HepG2 (cell line): Measurements from ENCODE around the gene CAPZA1. TPM values are rescaled to one million over a fixed set of nuclear protein-coding genes. Genes with fewer than 3 reads are reported as not detected.

Experiments used
- ASH2L ChIP-seq: fragments of 300-600, 200-600 bp; sonication (generic); IDR thresholded peaks from 2 replicates; pipeline ENCODE4 v1.7.0; 2017; ENCODE audit warnings: low read depth, mild to moderate bottlenecking, moderate library complexity, mixed read lengths, low read length; ENCODE audit not compliant: insufficient read length
- EZH2 ChIP-seq: conservative IDR thresholded peaks from 2 replicates; pipeline ENCODE4 v1.6.1; 2012; ENCODE audit warnings: mild to moderate bottlenecking, low read depth, low read length, moderate library complexity
- FOSL2 ChIP-seq: sonication (generic); formaldehyde crosslinking; IDR thresholded peaks from 2 replicates; pipeline ENCODE4 v1.4.0; 2020; ENCODE audit warnings: missing genetic modification reagents
- FOXP1 ChIP-seq, 2 experiments: fragments of 450-650 bp in 1 of 2; IDR thresholded peaks; 2 replicates each; pipeline ENCODE4 v1.6.1; 2017 to 2018; ENCODE audit warnings: antibody characterized with exemption in 1 of 2
- KDM2A ChIP-seq: sonication (generic); formaldehyde crosslinking; IDR thresholded peaks from 2 replicates; pipeline ENCODE4 v1.4.0; 2020; ENCODE audit warnings: low read depth, missing genetic modification reagents, borderline replicate concordance
- MYC ChIP-seq: sonication (generic); formaldehyde crosslinking; IDR thresholded peaks from 2 replicates; pipeline ENCODE4 v1.9.0; 2021; ENCODE audit warnings: missing genetic modification reagents, borderline replicate concordance
- PHF21A ChIP-seq: sonication (generic); formaldehyde crosslinking; IDR thresholded peaks from 2 replicates; pipeline ENCODE4 v1.5.0; 2020; ENCODE audit warnings: mild to moderate bottlenecking, missing genetic modification reagents
- REST ChIP-seq, 2 experiments: IDR thresholded peaks; 2 replicates each; pipeline ENCODE4 v1.6.1; 2011 to 2012; ENCODE audit warnings: low read length in 2 of 2, borderline replicate concordance in 1 of 2, low read depth in 1 of 2, mild to moderate bottlenecking in 1 of 2, moderate library complexity in 1 of 2
- SP5 ChIP-seq: IDR thresholded peaks from 2 replicates; pipeline ENCODE4 v1.6.1; 2016; ENCODE audit warnings: low read depth, borderline replicate concordance
- UBTF ChIP-seq: sonication (generic); formaldehyde crosslinking; IDR thresholded peaks from 2 replicates; pipeline ENCODE4 v1.4.0; 2020; ENCODE audit warnings: mild to moderate bottlenecking, missing genetic modification reagents
- ZNF687 ChIP-seq: sonication (generic); formaldehyde crosslinking; IDR thresholded peaks from 2 replicates; pipeline ENCODE4 v1.5.1; 2020; ENCODE audit warnings: mild to moderate bottlenecking, missing genetic modification reagents, moderate library complexity
- polyA plus RNA-seq, 8 experiments: library from polyadenylated mRNA; depleted of rRNA in 3 of 8; stranded (reverse) in 7 of 8; unstranded in 1 of 8; fragments of >200 nt; fragmentation: Illumina TruSeq in 4 of 8; extraction: Trizol in 4 of 8; gene quantifications; 2 replicates each; pipeline versions ENCODE4 v1.2.1 to v1.2.3, GENCODE V29; 2011 to 2016; ENCODE audit warnings: low read depth in 4 of 8, missing spikeins in 1 of 8, mixed read lengths in 1 of 8; ENCODE audit not compliant: insufficient read depth in 1 of 8
- total RNA-seq, 5 experiments: library from RNA; depleted of rRNA; stranded (reverse); fragments of >200 nt; fragmentation: Illumina TruSeq; extraction: Trizol; gene quantifications; 2 replicates each; pipeline ENCODE4 v1.2.3, GENCODE V29; 2016; ENCODE audit warnings: low read depth in 1 of 5
- TF ChIP-seq, protein P1 (sequence below): sonication (generic); formaldehyde crosslinking; conservative IDR thresholded peaks from 2 replicates; pipeline ENCODE4 v1.4.0; 2020; ENCODE audit warnings: mild to moderate bottlenecking, missing genetic modification reagents, moderate library complexity

CAPZA1 gene
- total and polyA plus RNA-seq, 2 of the 13 experiments (the other 11 are each of a cell fraction or from before 2014, with no cell fraction given): 67.0 to 117 TPM

DNA sequence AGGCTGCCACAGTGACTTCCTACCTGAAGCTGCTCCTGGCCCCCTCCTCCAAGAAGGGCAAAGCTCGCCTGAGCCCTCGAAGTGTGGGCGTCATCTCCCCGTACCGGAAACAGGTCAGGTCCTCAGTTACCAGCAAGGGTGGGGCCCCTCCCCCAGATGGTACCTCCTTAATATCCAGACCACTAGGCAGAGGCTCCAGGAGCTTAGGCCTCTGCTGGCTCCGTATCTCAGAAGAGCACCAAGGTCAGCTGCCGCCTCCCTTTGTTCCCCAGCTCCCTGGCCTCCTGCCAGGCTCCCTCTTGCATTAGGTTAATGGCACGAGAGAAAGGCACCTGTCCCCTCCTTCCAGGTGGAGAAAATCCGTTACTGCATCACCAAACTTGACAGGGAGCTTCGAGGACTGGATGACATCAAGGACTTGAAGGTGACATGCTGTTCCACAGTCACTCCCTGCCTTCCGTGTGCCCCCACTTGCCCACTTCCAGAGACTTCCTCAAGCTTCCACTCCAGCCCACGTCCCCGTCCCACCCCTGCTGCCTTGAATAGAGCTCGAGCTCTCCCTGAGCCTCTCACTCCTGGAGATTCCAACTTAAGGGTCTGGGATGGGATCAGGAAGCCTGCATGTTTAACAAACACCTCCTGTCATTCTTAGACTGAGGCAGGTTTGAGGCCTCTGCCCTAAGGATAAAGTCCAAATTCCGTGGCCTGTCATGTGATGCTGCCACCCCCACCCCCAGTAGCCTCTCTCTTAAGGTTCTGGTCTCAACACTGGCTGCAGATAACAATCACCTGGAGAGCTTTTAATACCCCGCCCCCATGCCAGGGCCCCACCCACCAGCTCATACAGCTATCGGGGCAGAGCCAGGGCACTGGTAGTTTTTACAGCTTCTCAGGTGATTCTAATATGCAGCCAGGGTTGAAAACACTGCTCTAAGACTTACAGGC is 79.0 kb downstream of the CAPZA1 start (continued):
- peak; percentile 86 for TF ChIP-seq ZNF687
- peak; percentile 24; the same call in 1 of the 2 replicates for TF ChIP-seq FOSL2 (CRISPR knock-in tag)
- 0 out of 2 replicates have a peak, but pooled peaks have one; percentile 21 for TF ChIP-seq UBTF (CRISPR knock-in tag)
- no peak for TF ChIP-seq EZH2
- TF ChIP-seq REST (IDR thresholded peaks at IDR 0.05; ENCODE audit: borderline replicate concordance in 1 of 2, low read depth in 1 of 2, low read length in 2 of 2): peak in 1 of 2 experiments; percentile 48; a peak in 1 of 4 replicates
- peak; percentile 95 for TF ChIP-seq ASH2L
- TF ChIP-seq, protein P1, sequence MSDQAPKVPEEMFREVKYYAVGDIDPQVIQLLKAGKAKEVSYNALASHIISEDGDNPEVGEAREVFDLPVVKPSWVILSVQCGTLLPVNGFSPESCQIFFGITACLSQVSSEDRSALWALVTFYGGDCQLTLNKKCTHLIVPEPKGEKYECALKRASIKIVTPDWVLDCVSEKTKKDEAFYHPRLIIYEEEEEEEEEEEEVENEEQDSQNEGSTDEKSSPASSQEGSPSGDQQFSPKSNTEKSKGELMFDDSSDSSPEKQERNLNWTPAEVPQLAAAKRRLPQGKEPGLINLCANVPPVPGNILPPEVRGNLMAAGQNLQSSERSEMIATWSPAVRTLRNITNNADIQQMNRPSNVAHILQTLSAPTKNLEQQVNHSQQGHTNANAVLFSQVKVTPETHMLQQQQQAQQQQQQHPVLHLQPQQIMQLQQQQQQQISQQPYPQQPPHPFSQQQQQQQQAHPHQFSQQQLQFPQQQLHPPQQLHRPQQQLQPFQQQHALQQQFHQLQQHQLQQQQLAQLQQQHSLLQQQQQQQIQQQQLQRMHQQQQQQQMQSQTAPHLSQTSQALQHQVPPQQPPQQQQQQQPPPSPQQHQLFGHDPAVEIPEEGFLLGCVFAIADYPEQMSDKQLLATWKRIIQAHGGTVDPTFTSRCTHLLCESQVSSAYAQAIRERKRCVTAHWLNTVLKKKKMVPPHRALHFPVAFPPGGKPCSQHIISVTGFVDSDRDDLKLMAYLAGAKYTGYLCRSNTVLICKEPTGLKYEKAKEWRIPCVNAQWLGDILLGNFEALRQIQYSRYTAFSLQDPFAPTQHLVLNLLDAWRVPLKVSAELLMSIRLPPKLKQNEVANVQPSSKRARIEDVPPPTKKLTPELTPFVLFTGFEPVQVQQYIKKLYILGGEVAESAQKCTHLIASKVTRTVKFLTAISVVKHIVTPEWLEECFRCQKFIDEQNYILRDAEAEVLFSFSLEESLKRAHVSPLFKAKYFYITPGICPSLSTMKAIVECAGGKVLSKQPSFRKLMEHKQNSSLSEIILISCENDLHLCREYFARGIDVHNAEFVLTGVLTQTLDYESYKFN (CRISPR knock-in tag): peak; percentile 90
- 0 out of 2 replicates have a peak, but pooled peaks have one; percentile 9 for TF ChIP-seq MYC (CRISPR knock-in tag)
- TF ChIP-seq PHF21A (CRISPR knock-in tag): peak; percentile 44
- TF ChIP-seq FOXP1 (IDR thresholded peaks at IDR 0.05): no peak
- 0 out of 2 replicates have a peak, but pooled peaks have one; percentile 11 for TF ChIP-seq FOXP1 (CRISPR knock-in tag; IDR thresholded peaks at IDR 0.05)
- TF ChIP-seq SP5 (CRISPR knock-in tag): peak; percentile 61
- TF ChIP-seq KDM2A (CRISPR knock-in tag): 0 out of 2 replicates have a peak, but pooled peaks have one; percentile 29
